HG02798 (cell line): ENCODE measurements around the gene LHFPL3.

Source experiments
- ATAC-seq: cut with Tn5 transposase; IDR thresholded peaks from one replicate; pipeline ENCODE4 v1.9.1; 2021; ENCODE audit warnings: mild to moderate bottlenecking; ENCODE audit not compliant: unreplicated experiment, poor library complexity

LHFPL3 gene

DNA sequence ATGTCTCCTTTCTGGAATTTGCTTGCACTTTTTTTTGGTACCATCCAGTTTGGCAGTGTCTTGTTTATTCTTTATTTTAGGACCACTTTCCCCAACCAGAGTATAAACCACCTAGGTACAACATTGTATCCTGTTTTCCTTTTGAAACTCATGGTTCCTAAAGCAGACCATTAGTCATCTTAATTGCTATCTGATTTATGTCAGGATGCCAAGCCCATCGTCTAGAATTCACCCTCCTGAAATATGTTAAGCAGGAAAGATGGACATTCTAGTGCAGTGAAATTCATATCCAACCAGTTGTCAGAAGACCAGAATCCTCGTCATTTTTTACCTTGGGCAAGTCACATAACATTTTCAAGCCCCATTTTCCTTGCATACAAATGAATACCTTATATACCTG, 462.0 kb downstream of the LHFPL3 start:
- no peak for ATAC-seq

DNA sequence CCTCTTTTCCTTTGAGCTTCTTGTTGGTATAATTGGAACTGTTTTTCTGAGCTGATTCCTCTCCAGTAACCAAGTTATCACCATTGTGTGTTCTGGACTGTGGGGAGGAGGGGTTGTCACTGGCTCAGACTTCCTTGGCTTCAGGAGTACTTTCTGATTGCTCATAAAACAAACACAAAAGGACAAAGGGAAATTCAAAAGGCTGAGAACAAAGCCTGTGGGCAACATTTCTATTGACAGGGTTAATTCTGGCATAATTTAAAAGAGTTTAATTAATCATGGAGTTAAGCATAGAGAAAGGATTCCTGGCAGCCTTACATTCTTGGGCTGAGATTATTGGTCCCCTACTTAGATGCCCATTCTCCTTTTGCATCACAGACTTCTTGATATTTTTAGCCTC, 462.7 kb downstream of the LHFPL3 start:
- ATAC-seq = no peak

DNA sequence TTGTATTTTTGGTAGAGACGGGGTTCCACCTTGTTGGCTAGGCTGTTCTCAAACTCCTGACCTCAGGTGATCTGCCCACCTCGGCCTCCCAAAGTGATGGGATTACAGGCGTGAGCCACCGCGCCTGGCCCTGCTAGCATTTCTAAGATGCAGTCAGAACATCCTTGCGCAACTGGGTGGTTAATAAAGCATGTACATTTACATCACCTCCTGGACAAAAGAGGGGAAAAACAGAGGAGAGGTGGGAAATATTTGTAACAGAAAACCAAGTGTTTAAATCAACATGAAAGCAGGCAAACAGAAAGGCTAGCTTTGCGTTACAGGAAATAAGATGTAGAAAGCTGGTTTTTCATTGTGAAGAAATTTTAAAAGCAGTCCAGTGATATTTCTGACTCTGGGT, 464.7 kb downstream of the LHFPL3 start:
- ATAC-seq = no peak

DNA sequence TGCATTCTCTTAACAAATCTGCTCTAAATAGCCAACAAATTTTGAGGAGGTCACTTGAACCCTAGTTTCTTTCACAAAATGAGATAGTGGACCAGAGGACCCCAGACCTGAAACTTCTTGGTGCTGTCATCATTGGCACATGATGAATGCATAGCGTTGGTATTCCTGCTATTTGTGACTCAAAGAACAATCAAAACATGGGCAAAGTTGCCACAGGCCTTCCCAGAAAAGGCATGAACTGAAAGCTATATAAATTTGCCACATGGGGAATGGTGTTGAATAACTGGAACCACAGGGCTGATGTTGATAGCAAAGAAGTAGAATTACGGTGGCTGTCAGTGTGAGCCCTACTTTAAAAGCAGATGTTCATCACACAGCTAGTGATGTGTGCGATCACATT, 465.8 kb downstream of the LHFPL3 start:
- no peak for ATAC-seq

DNA sequence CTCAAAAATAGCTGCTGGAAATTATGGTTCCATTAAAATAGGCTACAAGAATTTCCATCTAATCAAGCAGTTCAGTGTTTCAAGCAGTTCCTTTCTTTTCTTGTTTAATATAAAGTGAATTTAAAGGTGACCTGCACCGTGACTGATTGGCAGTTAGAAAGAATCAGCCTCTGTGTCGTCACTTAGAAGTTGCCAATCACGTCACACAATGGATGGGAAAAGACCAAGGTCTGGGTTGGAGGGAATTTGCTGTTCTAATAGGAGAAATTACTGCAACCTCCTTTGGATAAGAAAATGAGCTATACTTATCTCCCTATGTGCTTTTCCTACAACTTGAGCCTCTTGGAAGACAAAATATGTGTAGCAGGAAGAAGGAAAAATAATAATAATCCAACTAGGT, 466.2 kb downstream of the LHFPL3 start:
- no peak for ATAC-seq

DNA sequence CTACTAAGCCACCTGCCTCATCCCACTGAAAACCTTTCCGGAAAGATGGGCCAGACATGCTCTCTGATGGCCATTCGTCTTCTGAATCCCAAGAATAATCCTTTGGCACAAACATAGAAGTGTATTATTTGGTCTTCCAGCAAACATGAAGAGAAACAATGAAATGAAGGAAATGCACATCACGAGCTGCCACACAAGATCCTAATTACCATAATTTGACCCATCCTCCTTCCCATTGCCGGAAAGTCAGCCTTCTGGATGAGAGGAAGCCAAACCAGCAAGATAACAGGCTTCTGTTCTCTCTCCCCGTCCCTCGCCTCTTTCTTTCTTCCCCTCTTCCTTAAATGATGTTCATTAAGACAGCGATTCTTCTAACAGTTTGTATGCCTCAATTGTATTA, 466.7 kb downstream of the LHFPL3 start:
- ATAC-seq = no peak

DNA sequence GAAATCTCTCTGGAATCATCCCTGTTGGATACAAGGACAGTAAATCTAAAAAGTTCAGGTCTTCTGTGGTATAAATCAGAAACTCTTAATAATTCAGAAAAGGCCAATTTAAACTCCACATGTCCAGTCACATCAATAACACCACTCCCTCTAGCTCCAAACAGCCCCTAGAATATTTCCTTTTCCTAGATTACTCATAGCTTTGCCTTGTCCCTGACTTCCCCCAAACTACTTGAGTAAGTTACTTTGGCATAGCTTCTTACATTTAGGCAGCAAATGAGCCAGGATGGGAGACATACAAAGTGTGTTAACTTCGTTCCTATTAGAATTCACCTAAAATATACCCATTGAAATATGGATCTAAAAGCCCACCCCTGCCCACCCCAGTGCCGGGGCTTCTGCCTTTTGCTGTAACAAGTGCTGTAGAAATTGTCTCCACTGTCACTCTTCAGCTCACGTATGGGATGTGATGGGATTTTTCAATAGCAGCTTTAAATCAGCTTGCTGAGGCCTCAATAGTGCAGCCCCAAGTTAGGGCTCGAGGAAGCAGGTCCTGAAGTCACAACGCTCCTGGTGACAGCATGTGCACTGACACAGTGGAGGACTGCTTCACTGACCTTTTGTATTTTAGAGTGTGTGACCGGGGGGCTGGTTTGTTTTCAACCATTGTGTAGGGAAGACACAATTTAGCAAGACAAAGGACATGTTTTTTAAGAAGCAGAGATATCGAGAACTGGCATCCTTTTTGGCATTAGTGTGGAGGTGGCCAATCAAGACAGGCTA, 467.4 kb downstream of the LHFPL3 start:
- ATAC-seq = no peak

DNA sequence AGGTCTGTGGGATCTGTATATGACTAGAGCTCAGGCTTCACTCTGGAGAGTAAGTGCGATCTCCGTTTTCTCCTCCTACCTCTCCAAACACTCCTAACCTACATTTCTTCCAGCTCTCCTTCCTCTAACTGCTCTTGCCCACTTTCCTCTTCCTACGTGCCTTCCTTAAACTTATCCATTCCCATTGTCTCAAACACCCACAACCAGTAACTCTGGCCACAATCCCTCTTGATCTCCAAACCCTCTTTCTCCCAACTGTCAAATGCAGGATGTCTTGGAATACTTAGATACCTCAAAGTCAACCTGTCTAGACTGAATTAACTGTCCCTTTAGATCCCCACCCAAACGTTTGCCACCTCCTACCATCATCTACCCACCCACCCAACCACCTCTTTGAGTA, 471.9 kb downstream of the LHFPL3 start:
- ATAC-seq = no peak

DNA sequence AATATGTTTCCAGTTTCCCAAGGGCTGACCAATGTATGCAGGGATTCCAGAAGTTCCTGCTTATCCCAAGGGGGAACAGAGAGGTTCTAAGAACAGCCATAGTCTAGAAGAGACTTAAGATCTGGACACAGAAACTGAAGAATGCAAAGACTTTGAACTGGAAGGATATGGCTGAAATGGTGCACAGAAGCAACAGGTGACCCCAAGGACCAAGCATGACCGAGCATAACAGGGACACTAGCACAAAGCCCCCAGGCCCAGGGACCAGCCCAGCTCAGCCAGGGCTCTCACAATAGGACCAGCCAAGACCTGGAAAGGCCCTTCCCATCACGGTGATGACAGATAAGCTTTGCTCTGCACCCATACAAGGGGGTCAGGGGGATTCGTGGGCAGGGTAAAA, 472.6 kb downstream of the LHFPL3 start:
- ATAC-seq = no peak

DNA sequence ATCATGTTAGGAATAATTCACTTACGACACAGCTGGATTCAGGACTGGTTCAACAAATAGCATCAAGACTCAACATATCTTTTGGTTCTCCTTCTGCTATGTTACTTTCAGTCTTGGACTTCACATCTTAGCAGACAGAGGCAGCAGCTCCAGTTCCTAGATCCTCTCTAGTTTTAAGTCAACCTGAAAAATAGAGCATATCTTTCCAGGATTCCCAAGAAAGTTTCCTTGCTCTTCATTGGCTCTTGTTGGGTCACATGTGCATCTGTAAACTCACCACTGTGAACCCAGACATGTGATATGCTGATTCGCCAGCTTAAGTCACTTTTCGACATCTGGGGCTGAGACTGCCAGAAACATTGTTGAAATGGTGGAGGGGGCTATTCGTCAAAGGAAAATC, 475.5 kb downstream of the LHFPL3 start:
- no peak for ATAC-seq

DNA sequence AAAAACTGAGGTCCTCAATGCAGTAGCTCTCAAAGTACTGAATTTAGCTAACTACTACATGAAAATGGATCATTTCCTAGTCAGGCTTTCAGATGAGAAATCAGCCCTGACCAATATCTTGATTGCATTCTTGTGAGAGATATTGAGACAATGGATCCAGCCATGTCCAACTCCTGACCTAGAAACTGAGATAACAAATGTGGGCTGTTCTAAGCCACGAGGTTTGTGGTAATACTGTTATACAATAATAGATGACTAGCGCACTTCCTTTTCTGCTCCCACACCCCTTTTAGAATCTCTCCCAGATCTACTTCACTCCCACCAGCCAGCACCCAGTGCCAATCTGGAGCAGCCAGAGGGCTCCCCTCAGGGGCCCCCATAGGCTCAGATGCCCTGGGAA, 476.3 kb downstream of the LHFPL3 start:
- no peak for ATAC-seq

DNA sequence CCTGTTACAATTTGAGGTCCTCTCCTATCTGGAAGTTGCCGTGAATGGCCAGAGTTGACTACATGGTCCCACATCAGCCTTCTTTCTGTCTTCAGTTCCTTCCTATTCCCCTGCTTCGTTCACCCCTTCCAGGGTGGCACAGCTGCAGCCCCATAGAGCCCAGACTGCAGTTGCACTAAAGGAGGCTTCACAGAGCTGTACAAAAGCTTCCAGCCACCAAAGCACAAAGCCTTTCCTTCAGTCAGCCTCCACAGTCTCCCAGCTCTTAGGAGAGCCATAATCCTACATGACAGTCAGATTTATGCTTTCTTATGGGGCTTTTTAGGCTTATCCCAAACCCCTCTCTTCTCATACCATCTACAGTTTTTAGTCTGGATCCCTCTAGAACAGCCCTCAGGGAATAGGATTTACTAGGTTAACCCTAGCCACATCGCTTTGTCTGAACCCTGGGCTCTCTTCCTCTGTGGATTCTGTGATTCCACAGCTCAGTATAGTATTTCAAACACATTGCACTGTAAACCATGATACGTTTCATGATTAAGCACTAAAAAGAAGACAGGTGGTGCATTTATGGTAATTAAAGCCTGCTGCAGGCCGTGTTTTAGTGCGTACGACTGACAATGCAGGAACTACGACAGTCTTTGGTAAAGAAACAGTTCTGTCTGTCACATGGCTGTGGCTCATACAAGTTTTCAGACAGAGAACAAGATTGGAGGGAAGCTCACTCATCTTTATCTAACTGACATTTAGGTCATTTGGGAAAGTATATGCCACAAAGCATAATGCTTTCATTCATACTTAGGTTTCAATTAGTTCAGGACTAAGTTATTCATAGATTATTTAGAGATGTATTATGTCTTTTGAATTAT, 477.3 kb downstream of the LHFPL3 start:
- ATAC-seq = no peak

DNA sequence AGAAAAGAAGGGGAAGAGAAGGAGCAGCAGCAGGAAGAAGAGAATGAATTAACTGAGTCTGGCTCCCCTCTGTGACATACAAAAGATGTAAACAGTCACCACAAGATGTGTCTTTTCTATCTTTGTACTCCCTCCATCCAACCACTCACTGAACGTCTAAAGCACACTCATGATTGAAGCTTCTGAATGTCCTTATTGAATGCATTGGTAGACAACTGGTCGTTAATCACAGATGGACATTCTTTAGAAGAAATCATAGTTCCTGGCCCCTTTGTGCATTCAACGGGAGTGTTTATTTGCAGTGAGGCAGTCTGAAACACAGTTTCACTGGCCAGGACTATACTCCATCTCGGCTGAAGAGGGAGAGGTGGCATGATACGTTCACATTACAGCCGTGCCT, 479.3 kb downstream of the LHFPL3 start:
- no peak for ATAC-seq

DNA sequence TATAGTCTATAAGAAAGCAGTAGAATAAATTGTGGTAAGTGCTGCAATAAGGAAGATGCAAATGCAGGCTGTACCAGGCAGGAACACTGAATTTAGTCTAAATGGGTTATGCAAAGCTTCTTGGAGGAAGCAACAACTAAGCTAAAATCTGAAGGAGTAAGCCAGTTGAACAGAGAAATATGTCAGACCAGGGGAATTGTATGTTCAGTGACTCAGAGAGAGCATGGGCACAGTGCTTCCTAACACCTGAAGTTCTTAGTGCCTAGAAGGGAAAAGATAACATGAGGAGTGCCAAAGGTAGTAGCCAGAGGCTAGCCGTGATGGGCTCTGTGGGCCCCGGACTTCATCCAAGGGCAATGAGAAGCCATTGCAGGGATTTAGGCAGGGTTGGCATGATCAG, 481.5 kb downstream of the LHFPL3 start:
- no peak for ATAC-seq

DNA sequence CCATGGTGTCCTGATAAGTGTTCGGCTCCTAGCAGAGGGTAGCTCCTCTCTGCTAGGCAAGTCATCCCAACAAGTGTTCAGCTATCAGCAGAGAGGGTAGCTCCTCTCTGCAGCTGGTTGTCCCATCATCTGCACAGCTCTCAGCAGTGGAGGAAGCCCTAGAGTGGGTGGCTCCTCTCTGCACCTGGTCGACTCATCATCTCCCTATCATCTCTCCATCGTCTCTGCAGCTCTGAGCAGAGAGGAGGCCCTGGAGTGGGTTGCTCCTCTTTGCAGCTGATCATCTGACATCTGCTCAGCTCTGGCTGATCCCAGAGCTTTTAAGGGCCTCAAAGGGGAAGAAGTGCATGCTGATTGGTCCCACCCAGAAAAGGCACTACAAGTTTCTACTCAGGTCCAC, 485.7 kb downstream of the LHFPL3 start:
- no peak for ATAC-seq

DNA sequence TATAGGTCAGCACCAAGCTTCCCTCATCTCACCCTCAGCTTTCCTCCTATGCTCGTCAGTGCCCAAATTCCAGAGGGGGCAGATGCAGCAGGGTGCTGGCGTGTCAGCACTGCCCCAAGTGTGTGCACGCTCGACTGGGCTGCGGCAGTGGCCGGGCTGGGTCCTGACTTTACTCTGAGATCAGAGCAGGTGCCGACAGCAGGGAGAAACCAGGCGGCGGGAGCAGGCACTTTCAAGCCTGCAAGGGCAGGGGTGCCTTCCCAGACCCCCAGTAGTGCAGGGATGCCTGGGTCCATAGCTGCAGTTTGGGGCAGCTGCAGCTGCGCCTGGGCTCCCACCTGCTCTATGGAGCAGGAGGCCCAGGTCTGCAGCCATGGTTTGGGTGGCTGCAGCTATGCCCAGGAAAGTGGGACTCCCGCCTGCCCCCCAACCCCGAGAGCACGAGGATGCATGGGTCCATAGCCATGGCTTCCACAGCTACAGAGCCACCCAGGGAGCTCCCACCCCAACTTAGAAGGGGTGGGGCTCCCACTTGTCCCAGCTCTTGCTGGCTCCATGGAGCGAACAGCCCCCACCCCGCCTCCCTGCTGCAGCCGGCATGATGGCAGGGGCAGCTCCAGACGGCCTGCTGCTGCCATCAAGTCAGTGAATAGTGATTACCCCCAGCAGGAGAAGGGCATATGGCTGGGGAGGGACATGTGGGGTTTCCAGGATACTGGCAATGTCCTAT, 486.4 kb downstream of the LHFPL3 start:
- no peak for ATAC-seq

DNA sequence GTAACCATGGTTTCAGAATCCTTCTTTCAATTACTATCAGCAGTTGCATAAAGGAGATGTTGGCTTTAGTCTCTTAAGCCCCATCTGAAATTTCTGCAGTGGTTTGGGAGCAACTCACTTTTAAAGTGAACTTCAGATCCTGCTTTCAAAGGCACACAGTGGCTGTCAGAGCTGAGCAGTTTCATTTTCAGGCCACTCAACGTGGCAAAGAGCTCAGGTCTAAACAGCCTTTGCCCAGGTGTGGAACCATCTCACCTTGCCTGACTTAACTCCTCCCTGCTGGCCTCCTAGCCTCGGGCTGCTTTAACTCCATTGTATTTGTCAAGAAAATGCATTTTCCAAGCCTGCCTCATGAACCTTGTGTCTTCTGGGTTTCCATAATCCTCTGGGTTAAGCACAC, 488.1 kb downstream of the LHFPL3 start:
- ATAC-seq = no peak

DNA sequence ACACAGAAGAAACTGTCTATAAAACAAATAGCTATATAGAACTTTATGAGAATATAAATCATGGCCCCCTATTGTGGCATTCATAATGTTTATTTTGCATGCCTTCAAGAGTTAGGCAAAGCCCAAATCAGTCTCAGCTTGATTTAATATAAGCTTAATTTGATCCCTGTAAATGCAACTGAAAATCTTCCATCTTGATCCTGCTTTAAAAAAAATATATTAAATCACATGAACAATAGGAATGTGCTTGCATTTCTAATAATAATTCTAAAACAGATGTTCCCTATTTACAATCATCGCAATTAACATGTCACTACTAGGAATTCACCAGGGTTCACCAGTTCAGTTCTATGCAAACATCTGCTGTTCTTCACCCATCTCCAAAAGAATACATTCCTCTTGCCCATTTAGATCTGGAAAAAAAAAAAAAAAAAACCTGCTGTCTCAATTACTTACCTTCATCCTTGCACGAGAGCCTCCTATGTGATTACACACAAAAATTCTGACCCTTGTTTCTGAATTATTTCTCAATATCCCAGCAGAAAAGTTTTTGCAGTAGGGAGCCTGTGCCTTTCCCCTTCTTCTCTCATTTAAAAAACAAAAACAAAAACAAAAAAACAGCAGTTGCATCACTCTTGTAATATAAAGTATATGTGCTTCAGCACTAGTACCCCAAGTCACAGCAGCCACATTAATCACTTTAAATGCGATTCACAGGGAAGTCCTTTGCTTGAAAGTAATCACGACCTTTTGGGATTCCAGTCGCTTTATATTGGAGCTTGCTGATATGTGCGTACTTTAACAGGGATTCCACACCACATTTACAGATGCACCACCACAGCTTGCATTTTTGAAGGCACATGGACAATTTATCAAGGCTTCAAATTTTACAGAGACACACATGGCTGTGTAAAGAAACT, 490.8 kb downstream of the LHFPL3 start:
- ATAC-seq = no peak

DNA sequence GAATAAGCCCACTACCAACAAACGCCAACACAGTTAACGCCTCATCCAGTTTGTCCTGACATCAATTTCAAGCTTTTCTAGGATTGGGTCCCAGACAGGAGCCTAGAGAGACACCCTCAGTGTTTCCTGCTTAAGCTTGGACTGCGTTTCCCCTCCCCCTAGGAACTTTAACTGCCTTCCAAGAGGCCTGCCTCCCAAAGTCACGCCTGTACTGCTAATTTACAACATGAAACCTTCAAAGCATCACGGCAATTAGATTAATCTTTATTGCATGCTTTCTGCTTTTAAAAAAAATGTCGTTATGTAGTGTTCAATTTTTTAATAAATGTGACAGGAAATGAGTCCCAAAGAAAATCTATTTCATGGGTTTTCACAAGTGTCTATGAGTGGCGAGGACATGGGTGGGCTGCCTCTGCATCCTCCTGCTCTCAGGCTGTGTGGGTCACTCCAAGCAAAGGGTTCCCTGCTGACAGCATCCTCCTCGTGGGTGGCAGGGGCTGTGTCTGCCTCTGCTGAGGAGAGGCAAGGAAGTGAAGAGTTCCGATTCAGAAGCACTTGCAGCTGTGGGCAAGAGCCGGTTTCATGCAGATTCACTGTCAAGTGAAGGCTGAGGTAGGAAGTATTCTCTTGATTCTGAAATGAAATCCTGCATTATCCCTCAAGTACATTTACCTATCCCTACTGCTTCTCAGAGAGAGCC, 492.6 kb downstream of the LHFPL3 start:
- ATAC-seq = no peak
